IPS-15b (cell line): ENCODE measurements around the gene C5orf22.
"Not testable (repeated sequence)": the region's sequence is repeated elsewhere in the genome, so short reads cannot be mapped to it uniquely, and the experiment has no call there.

Experiments used
- H3K27me3 ChIP-seq: one replicate; pipeline ENCODE4 v1.6.1; 2013; ENCODE audit warnings: low read length; ENCODE audit not compliant: control insufficient read depth, insufficient read depth
- H3K36me3 ChIP-seq: one replicate; pipeline ENCODE4 v1.6.1; 2013; ENCODE audit warnings: low read length; ENCODE audit not compliant: control insufficient read depth, insufficient read depth
- H3K4me1 ChIP-seq: one replicate; pipeline ENCODE4 v1.6.1; 2013; ENCODE audit warnings: mild to moderate bottlenecking, low read length; ENCODE audit not compliant: control insufficient read depth, insufficient read depth
- H3K4me3 ChIP-seq: one replicate; pipeline ENCODE4 v1.5.1; 2013; ENCODE audit warnings: low read depth, low read length
- H3K9ac ChIP-seq: one replicate; pipeline ENCODE4 v1.6.1; 2013; ENCODE audit warnings: low read depth, mild to moderate bottlenecking, low read length
- H3K9me3 ChIP-seq: one replicate; pipeline ENCODE4 v1.6.1; 2013; ENCODE audit warnings: mild to moderate bottlenecking, low read length; ENCODE audit not compliant: control insufficient read depth, insufficient read depth

C5orf22 gene

GRCh38 chr5:31516802-31517201 lies 15.3 kb upstream of the C5orf22 start:
- H3K27me3 ChIP-seq: no peaks in the 10 kb centered on the region
- no peaks in the 10 kb centered on the region for H3K4me1 ChIP-seq
- H3K4me3 ChIP-seq: no peak overlapping the region
- H3K36me3 ChIP-seq: peaks cover 20% of the 10 kb centered on the region
- no peak overlapping the region for H3K9ac ChIP-seq
- H3K9me3 ChIP-seq: no peaks in the 10 kb centered on the region

DNA sequence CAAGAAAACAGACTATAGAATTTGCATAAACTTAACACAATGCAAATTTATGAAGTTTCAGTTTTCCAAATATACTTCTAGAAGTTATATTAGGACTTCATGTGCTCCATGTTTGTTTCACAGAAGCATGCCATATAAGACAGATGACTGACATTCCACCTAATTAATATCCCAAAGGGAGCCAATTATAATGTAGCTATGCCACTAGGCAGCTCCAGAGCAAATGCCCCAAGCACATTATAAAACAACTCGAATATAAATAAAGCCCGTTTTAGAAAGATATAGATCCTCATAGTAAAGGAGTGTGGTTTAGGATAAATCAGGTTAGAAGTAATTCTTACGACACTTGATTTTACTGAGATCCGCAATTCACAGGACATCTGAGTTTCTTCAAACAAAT lies 9.1 kb upstream of the C5orf22 start:
- H3K36me3 ChIP-seq: peaks cover 12% of the 10 kb centered on the region
- H3K4me3 ChIP-seq: no peak overlapping the region
- H3K27me3 ChIP-seq: no peaks in the 10 kb centered on the region
- no peaks in the 10 kb centered on the region for H3K9me3 ChIP-seq
- no peaks in the 10 kb centered on the region for H3K4me1 ChIP-seq
- no peak overlapping the region for H3K9ac ChIP-seq

- Histone ChIP-seq H3K36me3 (peaks cover 12% of the 10 kb centered on the region), H3K4me3 (peak overlapping the region; percentile 95), H3K9ac (peak overlapping the region; percentile 81), H3K27me3 (no peaks in the 10 kb centered on the region), H3K4me1 (peaks cover 4% of the 10 kb centered on the region), H3K9me3 (no peaks in the 10 kb centered on the region)
These were observed 1.4 kb upstream of the C5orf22 start for GRCh38 chr5:31530541-31531265.

GRCh38 chr5:31531543-31531887 lies 586 bp upstream of the C5orf22 start:
- Histone ChIP-seq H3K9me3 (no peaks in the 10 kb centered on the region), H3K36me3 (peaks cover 12% of the 10 kb centered on the region), H3K27me3 (no peaks in the 10 kb centered on the region), H3K9ac (peak overlapping the region; percentile 81), H3K4me1 (peaks cover 4% of the 10 kb centered on the region), H3K4me3 (peak overlapping the region; percentile 95)

DNA sequence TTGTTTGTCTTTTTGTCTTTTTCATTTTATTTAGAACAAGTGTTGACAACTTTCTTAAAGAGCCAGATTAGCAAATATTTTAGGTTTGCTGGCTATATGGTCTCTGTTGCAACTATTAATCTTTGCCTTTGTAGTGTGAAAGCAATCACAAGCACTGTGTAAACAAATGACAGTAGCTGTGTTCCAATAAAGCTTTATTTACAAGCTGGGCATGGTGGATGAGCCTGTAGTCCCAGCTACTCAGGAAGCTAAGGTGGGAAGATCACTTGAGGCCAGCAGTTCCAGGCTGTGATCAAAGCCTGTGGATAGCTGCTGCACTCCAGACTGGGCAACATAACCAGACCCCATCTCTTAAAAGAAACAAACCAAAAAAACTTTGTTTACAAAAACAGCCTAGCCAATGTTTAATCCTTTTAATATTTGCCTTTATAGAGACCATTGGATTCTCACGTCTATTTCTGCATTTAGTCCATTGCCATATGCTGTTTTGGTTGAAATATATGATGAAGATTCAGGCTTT lies 2.5 kb downstream of the C5orf22 start:
- Histone ChIP-seq H3K9ac (no peak overlapping the region), H3K4me3 (no peak overlapping the region), H3K36me3 (peaks cover 4% of the 10 kb centered on the region)

GRCh38 chr5:31536873-31537272 lies 4.8 kb downstream of the C5orf22 start:
- Histone ChIP-seq H3K36me3 (peaks cover 4% of the 10 kb centered on the region), H3K9me3 (no peaks in the 10 kb centered on the region), H3K27me3 (no peaks in the 10 kb centered on the region), H3K9ac (no peak overlapping the region), H3K4me1 (peaks cover 4% of the 10 kb centered on the region), H3K4me3 (no peak overlapping the region)

More for the DNA sequence above, 2.5 kb downstream of the C5orf22 start:
- no peaks in the 10 kb centered on the region for H3K9me3 ChIP-seq
- peaks cover 4% of the 10 kb centered on the region for H3K4me1 ChIP-seq
- H3K27me3 ChIP-seq: no peaks in the 10 kb centered on the region

GRCh38 chr5:31537349-31537748 lies 5.2 kb downstream of the C5orf22 start:
- H3K9ac ChIP-seq: no peak overlapping the region
- peaks cover 4% of the 10 kb centered on the region for H3K4me1 ChIP-seq
- no peaks in the 10 kb centered on the region for H3K9me3 ChIP-seq
- peaks cover 4% of the 10 kb centered on the region for H3K36me3 ChIP-seq
- H3K4me3 ChIP-seq: no peak overlapping the region
- no peaks in the 10 kb centered on the region for H3K27me3 ChIP-seq

DNA sequence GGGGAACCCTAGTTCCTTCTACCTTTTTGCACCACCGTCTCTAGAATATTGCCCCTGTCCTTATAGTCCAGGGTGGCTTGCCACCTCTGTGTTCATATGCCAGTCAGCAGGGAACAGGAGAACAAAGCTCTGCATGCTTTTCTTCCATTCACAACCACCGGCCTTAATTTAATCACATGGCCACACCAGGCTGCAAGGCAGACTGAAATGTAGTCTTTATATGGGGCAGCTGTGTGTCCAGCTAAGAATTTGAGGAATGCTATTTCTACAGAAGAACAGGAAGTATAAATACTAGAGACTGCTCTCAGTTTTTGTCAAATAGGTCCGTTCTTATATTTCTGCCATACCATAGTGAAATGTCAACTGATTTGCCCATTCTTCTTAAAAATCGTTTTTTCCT lies 5.8 kb downstream of the C5orf22 start:
- Histone ChIP-seq H3K36me3 (peaks cover 4% of the 10 kb centered on the region), H3K9ac (no peak overlapping the region), H3K4me1 (peaks cover 4% of the 10 kb centered on the region), H3K9me3 (no peaks in the 10 kb centered on the region), H3K4me3 (no peak overlapping the region), H3K27me3 (no peaks in the 10 kb centered on the region)

- H3K4me3 ChIP-seq, H3K4me1 ChIP-seq, H3K9ac ChIP-seq, H3K9me3 ChIP-seq, H3K27me3 ChIP-seq: not testable (repeated sequence)
- peaks cover 14% of the 10 kb centered on the region for H3K36me3 ChIP-seq
These were observed 17.0 kb downstream of the C5orf22 start for GRCh38 chr5:31549114-31549513.

DNA sequence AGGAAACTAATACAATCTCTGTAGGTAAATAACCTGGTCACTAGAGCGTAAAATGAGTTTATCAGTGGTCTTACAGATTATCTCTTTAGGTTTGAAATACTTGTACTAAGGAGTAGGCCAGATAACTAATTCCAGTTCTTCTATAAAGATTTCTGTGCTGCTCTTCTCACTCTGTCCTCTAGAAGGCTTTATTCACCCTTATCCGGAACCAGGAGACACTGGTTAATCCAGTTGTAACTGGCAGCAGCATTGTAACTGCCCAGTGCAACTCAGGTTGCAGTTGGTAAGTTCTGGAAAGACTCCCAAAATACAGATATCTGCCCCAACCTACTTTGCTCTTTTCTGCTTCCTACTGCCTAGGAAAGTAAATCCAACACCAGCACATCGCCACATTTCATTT lies 19.8 kb downstream of the C5orf22 start:
- Histone ChIP-seq H3K4me1 (no peaks in the 10 kb centered on the region), H3K9me3 (no peaks in the 10 kb centered on the region), H3K4me3 (no peak overlapping the region), H3K27me3 (no peaks in the 10 kb centered on the region), H3K36me3 (peaks cover 13% of the 10 kb centered on the region), H3K9ac (no peak overlapping the region)

- Histone ChIP-seq H3K9ac (no peak overlapping the region), H3K4me3 (no peak overlapping the region), H3K4me1 (no peaks in the 10 kb centered on the region), H3K36me3 (peaks cover 7% of the 10 kb centered on the region), H3K27me3 (no peaks in the 10 kb centered on the region), H3K9me3 (no peaks in the 10 kb centered on the region)
These were observed 21.8 kb downstream of the C5orf22 start for GRCh38 chr5:31553863-31554262.

DNA sequence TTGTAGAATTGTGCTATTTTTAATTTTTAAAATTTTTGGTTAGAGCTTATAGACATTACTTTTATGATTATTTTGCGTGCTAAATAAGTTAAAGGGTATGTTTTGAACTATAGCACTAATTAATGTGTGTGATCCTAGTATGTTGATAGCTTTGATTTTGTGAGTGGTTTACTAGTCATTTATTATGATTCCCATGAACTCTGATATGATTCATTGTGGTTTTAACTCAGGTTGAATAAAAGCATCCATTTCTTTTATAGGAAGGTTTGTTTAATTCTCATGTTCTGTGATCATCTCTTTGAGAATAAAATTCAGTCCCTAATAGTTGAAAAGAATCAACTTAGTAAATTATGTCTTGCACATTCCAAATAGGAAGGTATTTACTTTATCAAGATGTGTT lies 22.5 kb downstream of the C5orf22 start:
- no peaks in the 10 kb centered on the region for H3K9me3 ChIP-seq
- no peaks in the 10 kb centered on the region for H3K27me3 ChIP-seq
- H3K4me3 ChIP-seq: no peak overlapping the region
- H3K9ac ChIP-seq: no peak overlapping the region
- H3K36me3 ChIP-seq: peaks cover 7% of the 10 kb centered on the region
- no peaks in the 10 kb centered on the region for H3K4me1 ChIP-seq
